Renal pelvis (tissue), 12 donors: ENCODE measurements around the gene OR9I1. TPM values are rescaled to one million over a fixed set of nuclear protein-coding genes. Genes with fewer than 3 reads are reported as not detected.

Experiments used
- DNase-seq: peaks from one replicate; pipeline ENCODE4 v3.0.0-alpha.2; 2013
- long read RNA-seq, 16 experiments: transcript quantifications; one replicate each; lab custom pipeline, GENCODE V29; 2026
- polyA plus RNA-seq, 3 donors: library from polyadenylated mRNA; unstranded; fragments of 120-200 nt; gene quantifications; one replicate each; pipeline ENCODE4 v1.2.1, GENCODE V29; 2013; ENCODE audit not compliant: insufficient read length in 3 of 3

Gene OR9I1, protein sequence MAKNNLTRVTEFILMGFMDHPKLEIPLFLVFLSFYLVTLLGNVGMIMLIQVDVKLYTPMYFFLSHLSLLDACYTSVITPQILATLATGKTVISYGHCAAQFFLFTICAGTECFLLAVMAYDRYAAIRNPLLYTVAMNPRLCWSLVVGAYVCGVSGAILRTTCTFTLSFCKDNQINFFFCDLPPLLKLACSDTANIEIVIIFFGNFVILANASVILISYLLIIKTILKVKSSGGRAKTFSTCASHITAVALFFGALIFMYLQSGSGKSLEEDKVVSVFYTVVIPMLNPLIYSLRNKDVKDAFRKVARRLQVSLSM
- not detected for polyA plus RNA-seq
- long read RNA-seq, donor 1: 0 reads
- long read RNA-seq, donor 2: 0 reads
- long read RNA-seq, donor 3: 0 reads
- long read RNA-seq, donor 4: 0 reads
- long read RNA-seq, donor 5: 0 reads
- long read RNA-seq, donor 6: 0 reads
- long read RNA-seq, donor 7: 0 reads
- long read RNA-seq, donor 8: 0 reads
- long read RNA-seq, donor 9: 0 reads
- long read RNA-seq, donor 10: 0 reads
- long read RNA-seq, donor 11: 0 reads
- long read RNA-seq, donor 12: 0 reads
- long read RNA-seq, donor 13: 0 reads
- long read RNA-seq, donor 14: 0 reads
- long read RNA-seq, donor 15: 0 reads
- long read RNA-seq, donor 16: 0 reads

DNA sequence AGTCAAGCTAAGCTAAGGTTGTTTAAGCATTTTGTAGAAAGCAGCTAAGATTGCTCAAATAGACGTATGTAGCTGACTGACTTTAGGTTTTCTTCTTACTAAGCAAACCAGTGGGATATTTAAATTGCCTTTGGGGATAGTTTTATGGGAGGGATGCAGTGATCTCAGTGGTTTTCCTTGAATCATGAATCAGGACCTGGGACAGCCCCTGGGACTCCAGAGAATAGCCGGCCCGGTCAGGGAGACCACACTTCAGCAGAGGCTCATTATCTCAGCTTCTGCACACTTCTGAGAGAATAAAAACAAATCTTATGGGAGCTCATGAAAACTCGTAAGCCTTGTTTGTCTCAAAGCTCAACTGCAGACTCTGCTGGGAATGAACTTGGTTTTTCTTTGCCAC, at the start of gene OR9I1:
TSS of gene OR9I1 (minus strand) at position 62 of the 400 bp plus-strand sequence. CDS start 6,086 bp downstream, outside the sequence.
- DNase-seq: no peak

DNA sequence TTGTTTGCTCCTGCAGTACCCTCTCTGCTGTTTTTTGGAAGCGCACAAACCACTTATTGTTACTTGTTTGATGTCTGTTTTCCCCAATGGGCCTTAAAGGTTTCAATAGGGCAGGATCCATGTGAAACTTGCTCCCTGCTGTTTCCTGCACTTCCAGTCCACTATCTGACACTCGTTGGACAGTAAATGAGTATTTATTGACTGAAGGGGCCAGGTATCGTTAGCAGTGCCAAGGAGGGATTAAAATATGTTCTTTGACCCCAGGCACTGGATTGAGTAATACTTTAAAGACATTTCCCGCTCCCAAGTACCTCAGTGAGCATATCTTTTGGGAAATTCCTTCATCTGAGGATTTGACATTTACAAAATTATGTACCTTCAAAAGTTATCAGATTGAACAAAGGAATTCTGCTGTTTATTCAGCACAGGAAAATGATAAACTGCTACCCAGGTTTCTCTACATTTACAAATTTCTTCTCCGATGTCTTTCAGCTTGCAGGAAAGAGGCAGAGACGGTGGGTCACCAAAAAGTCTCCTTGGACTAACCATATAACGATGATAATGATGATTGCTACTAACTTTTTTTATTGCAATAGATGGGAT, 40.3 kb upstream of the OR9I1 start:
- no peak for DNase-seq

DNA sequence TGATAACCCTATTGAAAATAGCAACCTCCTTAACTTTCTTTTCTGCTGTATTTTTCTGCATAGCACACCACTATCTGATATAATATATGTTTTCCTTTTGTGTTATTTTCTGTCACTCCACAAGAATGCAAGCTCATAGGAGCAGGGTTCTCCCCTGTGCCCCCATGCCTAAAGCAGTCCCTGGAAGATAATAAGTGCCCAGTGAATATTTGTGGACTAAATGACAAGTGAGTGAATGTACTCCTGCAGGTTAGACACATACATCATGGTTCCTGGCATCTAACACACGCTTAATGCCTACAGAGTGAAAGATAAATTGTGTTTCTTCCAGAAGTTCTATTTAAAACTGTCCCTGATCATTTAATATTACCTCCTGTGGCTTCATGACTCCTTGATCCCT, 39.7 kb upstream of the OR9I1 start:
- no peak for DNase-seq

DNA sequence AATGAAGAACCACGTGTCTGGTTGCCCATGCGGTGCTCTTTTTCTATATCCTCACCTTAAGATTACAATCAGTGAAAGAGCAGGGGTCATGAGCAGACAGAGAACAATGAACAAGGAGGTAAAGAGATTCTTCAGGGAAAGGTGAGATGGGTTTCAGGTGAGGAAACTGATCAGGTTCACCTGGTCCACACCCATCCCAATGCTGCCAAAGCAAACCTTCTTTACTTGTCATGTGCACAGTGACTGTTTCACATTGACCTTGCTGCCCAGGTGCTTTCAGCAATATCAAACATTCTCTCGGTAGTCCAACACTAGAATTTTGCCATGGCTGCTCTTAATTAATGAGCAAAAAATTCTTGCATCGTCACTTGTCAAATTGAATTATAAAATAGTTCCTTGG, 39.1 kb upstream of the OR9I1 start:
- DNase-seq: no peak

DNA sequence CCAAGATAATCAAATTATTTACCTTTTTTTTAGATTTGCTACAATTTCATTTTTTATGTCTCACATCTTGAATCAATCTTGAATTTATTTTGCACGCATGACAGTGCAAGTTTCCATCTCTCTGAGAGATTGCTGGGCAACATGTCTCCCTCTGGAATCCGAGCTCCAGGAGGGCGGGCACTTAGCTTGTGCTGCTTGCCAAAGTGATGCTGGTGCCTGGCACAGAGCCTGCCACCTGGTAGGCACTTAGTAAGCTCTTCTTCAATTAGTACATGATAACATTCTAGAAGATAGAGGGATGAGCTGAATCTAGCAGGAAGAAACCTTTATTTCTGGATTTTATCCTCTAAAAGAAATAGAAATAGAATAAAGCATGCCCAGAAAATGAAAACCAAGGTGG, 27.5 kb upstream of the OR9I1 start:
- no peak for DNase-seq

DNA sequence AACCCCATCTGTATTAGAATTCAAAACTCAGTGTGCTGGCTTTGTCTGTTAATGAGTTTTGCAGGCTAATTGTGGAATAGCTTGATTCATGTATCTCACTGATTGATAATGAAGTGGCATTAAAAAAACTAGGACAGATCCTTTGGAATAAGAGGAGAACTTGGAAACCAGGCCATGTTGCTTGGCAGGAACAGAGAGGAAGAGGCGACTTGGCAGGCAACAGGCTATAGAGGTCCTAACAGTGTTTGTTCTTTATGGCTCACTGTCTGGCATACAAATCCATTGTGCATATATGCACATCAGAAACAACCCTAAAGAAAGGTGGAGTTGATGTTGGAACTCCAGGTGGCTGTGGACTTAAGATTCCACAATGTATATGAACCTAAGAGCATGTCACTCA, 17.4 kb upstream of the OR9I1 start:
- DNase-seq: no peak

DNA sequence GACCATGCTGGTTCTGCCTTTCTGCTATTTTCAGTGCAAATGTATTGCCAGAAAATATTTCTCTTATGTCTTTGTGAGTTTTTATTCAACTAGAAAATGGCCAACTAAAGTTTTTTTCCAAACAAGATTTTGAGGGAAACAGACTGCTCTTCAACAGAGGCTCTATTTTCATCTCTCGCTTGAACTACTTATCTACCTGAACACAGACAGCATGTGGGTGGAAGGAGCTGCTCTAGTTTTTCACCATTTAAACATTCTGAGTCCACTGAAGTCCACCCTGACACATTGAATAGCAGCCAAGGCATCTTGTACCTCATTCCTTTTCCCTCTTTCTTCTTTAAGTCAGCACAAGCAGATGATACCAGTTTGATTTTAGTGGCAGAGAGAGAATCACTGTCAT, 9.8 kb upstream of the OR9I1 start:
- DNase-seq: no peak

DNA sequence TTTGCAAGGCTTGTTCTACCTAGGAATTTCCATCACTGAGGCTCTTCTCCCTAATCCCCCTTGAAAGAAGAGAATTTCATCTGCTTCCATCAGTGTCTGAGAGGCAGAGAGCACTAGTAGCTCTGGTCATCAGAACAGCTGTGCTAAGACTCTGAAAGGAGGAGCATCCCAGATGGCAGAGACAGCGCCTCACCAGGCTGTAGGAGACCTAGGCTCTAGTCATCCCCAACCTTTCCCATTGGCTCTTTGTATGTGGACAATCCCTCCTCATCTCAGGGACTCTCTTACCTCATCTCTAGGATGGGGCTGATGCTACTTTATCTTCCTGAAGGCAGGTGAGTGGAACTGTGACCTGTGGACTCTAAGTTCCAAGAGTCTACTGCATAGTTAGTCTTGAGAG, 8.8 kb upstream of the OR9I1 start:
- DNase-seq: no peak

DNA sequence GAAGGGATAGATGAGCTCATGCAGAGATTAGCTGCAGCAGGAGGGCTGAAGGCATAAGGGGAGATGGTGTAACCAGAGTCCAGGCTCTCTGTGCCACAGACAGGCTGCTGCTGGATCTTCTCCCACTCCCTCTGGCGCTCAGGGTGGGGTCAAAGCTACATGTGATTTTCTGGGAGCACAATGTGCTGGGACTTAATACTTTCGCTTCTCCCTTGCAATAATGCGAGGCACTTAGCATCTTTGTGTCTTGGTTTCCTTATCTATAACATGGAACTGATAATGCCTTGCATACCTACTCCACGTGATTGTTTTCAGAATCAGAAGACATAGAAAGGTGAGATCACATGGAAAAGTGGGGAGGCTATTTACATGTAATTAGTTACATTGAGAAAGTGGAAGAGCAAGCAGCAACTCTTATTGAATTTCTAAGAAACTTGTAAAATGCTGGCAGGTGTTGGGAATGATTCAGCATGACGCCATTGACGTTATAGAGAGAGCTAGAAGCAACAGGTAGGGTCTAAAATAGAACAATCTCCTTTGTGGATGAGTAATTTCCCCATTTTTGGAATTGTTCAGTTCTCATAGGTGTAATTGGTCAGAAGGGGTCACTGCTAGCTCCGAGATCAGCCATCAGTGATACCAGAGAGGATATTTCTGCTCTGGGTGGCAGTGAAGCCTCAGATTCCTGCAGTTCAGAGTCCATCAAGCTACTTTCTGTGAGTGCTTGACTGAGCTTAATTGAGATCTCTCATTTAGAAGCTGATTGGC, 8.2 kb upstream of the OR9I1 start:
- DNase-seq: no peak

DNA sequence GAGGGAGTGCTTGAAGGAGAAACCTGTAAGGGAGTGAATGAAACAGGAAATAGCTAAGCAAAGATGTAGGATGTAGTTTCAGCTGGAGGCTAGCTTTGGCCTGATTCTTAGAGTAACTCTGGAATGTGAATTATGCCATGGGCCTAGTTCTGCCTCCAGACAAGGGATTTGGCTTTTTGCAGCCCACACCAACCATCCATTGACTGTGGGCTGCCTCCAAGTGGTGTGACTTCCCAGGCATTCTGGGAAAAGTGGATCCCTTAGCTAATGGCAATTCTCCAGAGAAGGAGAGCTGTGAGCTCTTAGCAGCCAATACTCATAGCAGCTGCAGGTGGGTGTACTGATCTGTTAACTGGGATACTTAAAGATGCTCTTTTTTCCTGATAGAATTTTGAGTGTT, 2.0 kb upstream of the OR9I1 start:
- DNase-seq: no peak

DNA sequence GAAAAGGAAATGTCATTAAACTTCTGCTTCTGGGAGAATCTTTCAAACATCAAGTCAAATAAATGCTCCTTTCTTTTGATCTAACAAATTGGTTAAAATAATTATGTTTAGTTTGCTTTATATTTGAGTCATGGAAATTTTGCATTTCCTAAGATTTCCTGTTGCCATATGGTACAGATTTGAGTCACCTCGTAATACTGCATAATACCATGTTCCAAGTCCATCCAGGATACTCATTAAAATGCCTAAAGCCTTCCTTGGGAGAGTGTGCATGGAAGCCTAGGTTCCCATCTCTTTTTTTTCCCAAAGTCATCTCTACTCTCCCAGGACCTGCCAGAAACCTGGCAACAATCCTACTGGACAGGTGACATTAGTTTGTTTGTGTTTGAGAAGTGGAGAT, 4.2 kb downstream of the OR9I1 start:
- DNase-seq: no peak

DNA sequence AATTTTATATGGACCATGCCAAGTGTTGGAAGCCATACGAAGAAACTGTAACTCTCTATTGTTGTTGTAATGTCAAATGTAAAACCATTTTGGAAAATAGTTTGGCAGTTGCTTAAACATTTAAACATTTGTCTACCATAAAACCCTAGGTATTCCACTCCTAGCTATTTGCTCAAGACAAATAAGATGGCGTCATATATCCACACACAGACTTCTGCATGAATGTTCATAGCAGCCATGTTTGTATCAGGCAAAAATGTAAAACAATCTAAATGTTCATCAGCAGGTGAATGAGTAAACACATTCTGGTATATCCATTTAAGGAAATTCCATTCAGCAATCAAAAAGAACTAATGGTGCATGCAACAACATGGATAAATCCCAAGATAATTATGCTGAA, 27.9 kb downstream of the OR9I1 start:
- no peak for DNase-seq

DNA sequence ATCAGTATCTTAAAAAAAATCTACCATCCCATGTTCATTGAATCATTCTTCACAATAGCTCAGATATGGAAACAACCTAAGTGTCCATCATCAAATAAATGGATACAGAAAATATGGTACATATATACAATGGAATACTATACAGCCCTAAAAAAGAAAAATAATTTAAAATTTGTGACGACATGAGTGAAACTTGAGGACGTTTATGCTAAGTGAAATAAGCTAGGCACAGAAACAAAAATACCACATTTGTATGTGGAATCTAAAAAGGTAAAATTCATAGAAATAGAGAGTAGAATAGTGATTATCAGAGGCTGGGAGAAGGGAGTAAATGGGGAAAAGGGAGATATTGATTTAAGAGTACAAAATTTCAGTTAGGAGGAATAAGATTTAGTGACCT, 38.8 kb downstream of the OR9I1 start:
- no peak for DNase-seq

DNA sequence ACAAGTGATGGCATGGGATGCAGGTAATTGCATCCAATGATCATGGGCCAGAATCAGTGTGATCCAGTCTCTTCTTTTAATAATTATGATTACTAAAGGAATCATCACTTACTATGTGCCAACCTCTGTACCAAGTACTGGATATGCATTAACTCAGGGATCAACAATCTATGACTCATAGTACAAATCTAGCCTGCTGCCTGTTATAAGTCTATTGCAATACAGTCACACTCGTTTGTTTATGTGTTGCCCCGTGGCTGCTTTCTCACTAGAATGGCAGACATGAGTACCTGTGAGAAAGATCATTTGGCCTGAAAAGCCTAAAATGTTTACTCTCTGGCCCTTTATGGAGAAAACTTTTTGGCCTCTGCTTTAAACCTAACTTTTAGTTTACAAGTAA, 49.5 kb downstream of the OR9I1 start:
- no peak for DNase-seq

DNA sequence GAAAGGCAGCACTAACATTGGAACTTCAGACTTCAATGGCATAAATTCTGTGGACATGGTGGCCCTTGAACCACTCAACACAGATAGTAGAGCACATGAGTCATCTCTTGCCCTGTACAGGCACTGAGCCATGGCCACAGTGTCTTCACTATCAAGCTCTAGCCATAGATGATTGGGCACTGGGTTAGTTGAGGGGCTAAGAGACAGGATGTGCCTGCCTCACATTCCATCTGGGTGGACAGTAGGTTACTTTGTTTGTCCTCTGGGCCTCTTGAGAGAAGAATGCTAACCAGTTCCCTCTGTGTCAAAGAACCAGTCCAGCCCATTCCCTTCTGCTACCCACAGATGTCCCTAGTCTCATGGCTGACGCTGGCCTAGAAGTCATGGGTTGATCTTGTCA, 54.7 kb downstream of the OR9I1 start:
- no peak for DNase-seq

DNA sequence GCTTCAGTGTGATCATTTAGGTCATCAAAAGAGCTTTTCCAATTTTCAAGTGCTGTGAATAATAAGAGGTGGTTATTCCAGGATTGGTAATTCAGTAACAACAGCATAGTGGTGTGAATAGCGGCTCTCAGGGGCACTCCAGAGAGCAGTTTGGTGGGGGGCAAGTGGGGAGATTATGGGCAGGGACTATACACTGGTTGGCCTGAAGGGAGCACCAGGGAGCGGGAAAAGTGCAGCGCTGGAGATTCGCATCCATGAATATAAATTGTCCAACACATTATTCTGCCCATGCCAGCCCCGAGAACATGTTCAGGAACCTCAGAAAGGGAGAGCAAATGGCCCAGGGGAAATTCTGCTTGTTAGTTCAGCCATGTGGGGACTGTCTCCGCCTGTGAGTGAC, 56.7 kb downstream of the OR9I1 start:
- no peak for DNase-seq

DNA sequence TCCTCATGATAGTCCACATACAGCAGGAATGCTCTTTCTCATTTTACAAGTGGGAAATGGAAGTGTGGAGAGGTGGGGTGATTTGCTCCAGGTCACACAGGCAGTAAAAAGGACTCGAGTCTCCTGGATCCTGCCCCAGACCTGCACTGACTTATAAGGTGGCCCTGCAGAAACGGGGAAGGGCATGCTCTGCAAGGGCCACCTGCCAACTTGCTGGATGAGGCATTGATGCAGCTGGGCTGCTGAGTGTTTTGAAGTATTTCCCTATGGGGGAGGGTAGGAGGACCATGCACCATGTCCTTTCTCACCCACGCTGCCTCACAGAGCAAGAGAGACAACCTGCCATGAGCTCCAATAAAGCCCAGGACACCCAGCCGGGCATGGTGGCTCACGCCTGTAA, 57.6 kb downstream of the OR9I1 start:
- DNase-seq: no peak

Other genes with a start within 250 kb of the OR9I1 start
- not detected for gene OR9Q1, start 101.6 kb downstream of the OR9I1 start, polyA plus RNA-seq
- not detected for gene OR6Q1, start 94.6 kb downstream of the OR9I1 start, polyA plus RNA-seq
- not detected for gene OR9Q2, start 63.5 kb upstream of the OR9I1 start, polyA plus RNA-seq
- not detected for gene OR1S2, start 78.6 kb upstream of the OR9I1 start, polyA plus RNA-seq
- gene OR1S1, start 87.2 kb upstream of the OR9I1 start, polyA plus RNA-seq: not detected
- gene OR10Q1, start 103.4 kb upstream of the OR9I1 start, polyA plus RNA-seq: not detected
- not detected for gene OR10W1, start 142.7 kb upstream of the OR9I1 start, polyA plus RNA-seq
- not detected for gene OR5B17, start 233.5 kb upstream of the OR9I1 start, polyA plus RNA-seq